SU-DHL-6 (cell line): ENCODE data around the gene SDCCAG8.

Source experiments
- H2AFZ ChIP-seq: fragments of 200-600 bp; sonication (generic); 2 replicates; pipeline ENCODE4 v1.6.1; 2014; ENCODE audit warnings: low read depth, mild to moderate bottlenecking, moderate library complexity, mixed read lengths, antibody characterized with exemption, low read length; ENCODE audit not compliant: severe bottlenecking
- H3F3A ChIP-seq: fragments of 200-600 bp; shearing (Covaris generic); 2 replicates; pipeline ENCODE4 v1.6.0; 2016; ENCODE audit warnings: antibody characterized with exemption, mild to moderate bottlenecking; ENCODE audit not compliant: insufficient read depth
- H3K27ac ChIP-seq: fragments of 200-600 bp; sonication (generic); 2 replicates; pipeline ENCODE4 v1.5.1; 2016; ENCODE audit warnings: low read depth, mild to moderate bottlenecking, low read length, moderate library complexity, mixed read lengths
- H3K27me3 ChIP-seq: fragments of 200-600 bp; sonication (generic), shearing (Covaris generic); 2 replicates; pipeline ENCODE4 v1.6.0; 2014; ENCODE audit warnings: mild to moderate bottlenecking, low read length
- H3K36me3 ChIP-seq: fragments of 200-600 bp; sonication (generic); 2 replicates; pipeline ENCODE4 v1.6.1; 2014; ENCODE audit warnings: mild to moderate bottlenecking, low read length, mixed read lengths
- H3K4me2 ChIP-seq: fragments of 300-600, 200-600 bp; shearing (Covaris generic), sonication (generic); 2 replicates; pipeline ENCODE4 v1.6.0; 2014; ENCODE audit warnings: low read length, low read depth, mild to moderate bottlenecking; ENCODE audit not compliant: poor library complexity, severe bottlenecking
- H3K4me3 ChIP-seq: fragments of 200-600 bp; sonication (generic); 2 replicates; pipeline ENCODE4 v1.5.1; 2014; ENCODE audit warnings: antibody characterized with exemption, low read length, mild to moderate bottlenecking, mixed read lengths; ENCODE audit not compliant: insufficient read depth, poor library complexity, severe bottlenecking
- H3K79me2 ChIP-seq: fragments of 200-600 bp; sonication (generic); 2 replicates; pipeline ENCODE4 v1.6.1; 2014; ENCODE audit warnings: mild to moderate bottlenecking, low read length, moderate library complexity; ENCODE audit not compliant: insufficient read depth
- H3K9ac ChIP-seq: fragments of 200-600 bp; sonication (generic); 2 replicates; pipeline ENCODE4 v1.7.0; 2014; ENCODE audit warnings: mild to moderate bottlenecking, low read length
- H3K9me2 ChIP-seq: fragments of 200-600 bp; sonication (generic); replicated peaks from 2 replicates; pipeline ENCODE4 v1.6.1; 2014; ENCODE audit warnings: low read length; ENCODE audit not compliant: insufficient read depth
- H3K9me3 ChIP-seq: fragments of 200-600 bp; sonication (generic); 2 replicates; pipeline ENCODE4 v1.6.1; 2014; ENCODE audit warnings: low read length, mixed read lengths; ENCODE audit not compliant: insufficient read depth
- H4K20me1 ChIP-seq: fragments of 200-600 bp; sonication (generic); 2 replicates; pipeline ENCODE4 v1.6.1; 2014; ENCODE audit warnings: low read depth, mild to moderate bottlenecking, antibody characterized with exemption, low read length, moderate library complexity, mixed read lengths
- CTCF ChIP-seq: fragments of 200-600 bp; sonication (generic); IDR thresholded peaks from one replicate; pipeline ENCODE4 v1.5.1; 2017; ENCODE audit warnings: antibody characterized with exemption, mild to moderate bottlenecking, low read length, moderate library complexity; ENCODE audit not compliant: insufficient read depth, poor library complexity, severe bottlenecking
- EZH2phosphoT487 ChIP-seq: fragments of 200-600 bp; sonication (generic), shearing (Covaris generic); conservative IDR thresholded peaks from 2 replicates; pipeline ENCODE4 v1.6.1; 2018; ENCODE audit warnings: mild to moderate bottlenecking, antibody characterized with exemption, low read length, moderate library complexity, mixed read lengths

The SDCCAG8 gene

GRCh38 chr1:243428617-243429342 lies 172.9 kb downstream of the SDCCAG8 start:
- no peak overlapping the region for H3K27ac ChIP-seq
- no peaks in the 10 kb centered on the region for H3K79me2 ChIP-seq
- H3K36me3 ChIP-seq, result no peaks in the 10 kb centered on the region
- no peak overlapping the region for H3K4me3 ChIP-seq
- H3F3A ChIP-seq, result no peaks in the 10 kb centered on the region; the same call in 1 of the 2 replicates
- H3K9me3 ChIP-seq, result no peaks in the 10 kb centered on the region
- H3K27me3 ChIP-seq, result no peaks in the 10 kb centered on the region
- H3K9me2 ChIP-seq, result no peaks in the 10 kb centered on the region
- H4K20me1 ChIP-seq, result no peaks in the 10 kb centered on the region
- H3K4me2 ChIP-seq, result no peak overlapping the region
- no peak overlapping the region for H3K9ac ChIP-seq
- TF ChIP-seq EZH2phosphoT487 (no peak), CTCF (no peak)
- H2AFZ ChIP-seq, result no peak overlapping the region

GRCh38 chr1:243431591-243431990 lies 175.8 kb downstream of the SDCCAG8 start:
- Histone ChIP-seq H3K36me3 (no peaks in the 10 kb centered on the region), H3K79me2 (no peaks in the 10 kb centered on the region)

GRCh38 chr1:243432136-243432535 lies 176.3 kb downstream of the SDCCAG8 start:
- Histone ChIP-seq H3K4me3 (no peak overlapping the region), H3K9me3 (no peaks in the 10 kb centered on the region), H3K36me3 (no peaks in the 10 kb centered on the region), H3F3A (no peaks in the 10 kb centered on the region; the same call in 1 of the 2 replicates), H2AFZ (no peak overlapping the region), H3K27me3 (no peaks in the 10 kb centered on the region), H3K9ac (no peak overlapping the region), H3K9me2 (no peaks in the 10 kb centered on the region), H3K79me2 (no peaks in the 10 kb centered on the region), H4K20me1 (no peaks in the 10 kb centered on the region), H3K27ac (no peak overlapping the region), H3K4me2 (no peak overlapping the region)
- no peak for TF ChIP-seq CTCF
- no peak for TF ChIP-seq EZH2phosphoT487

More at GRCh38 chr1:243431591-243431990, 175.8 kb downstream of the SDCCAG8 start:
- Histone ChIP-seq H3K9ac (no peak overlapping the region), H4K20me1 (no peaks in the 10 kb centered on the region), H3K9me2 (no peaks in the 10 kb centered on the region), H2AFZ (no peak overlapping the region), H3K27me3 (no peaks in the 10 kb centered on the region), H3K4me2 (no peak overlapping the region), H3K4me3 (no peak overlapping the region), H3F3A (no peaks in the 10 kb centered on the region; the same call in 1 of the 2 replicates), H3K9me3 (no peaks in the 10 kb centered on the region), H3K27ac (no peak overlapping the region)
- TF ChIP-seq CTCF, result no peak
- no peak for TF ChIP-seq EZH2phosphoT487
